GM18519 (cell line): Measurements from ENCODE around the gene STOX2.

Experiments used
- ATAC-seq: cut with Tn5 transposase; IDR thresholded peaks from one replicate; pipeline ENCODE4 v1.9.1; 2021; ENCODE audit warnings: mild to moderate bottlenecking, moderate library complexity; ENCODE audit not compliant: unreplicated experiment, low FRiP score

Gene STOX2

GRCh38 chr4:184066584-184067300, 161.6 kb downstream of the STOX2 start:
- ATAC-seq: no peak

- ATAC-seq: no peak
Measured at GRCh38 chr4:184067931-184068554, 162.9 kb downstream of the STOX2 start.
